ENCODE results near the gene PSORS1C2.

The PSORS1C2 gene

DNA sequence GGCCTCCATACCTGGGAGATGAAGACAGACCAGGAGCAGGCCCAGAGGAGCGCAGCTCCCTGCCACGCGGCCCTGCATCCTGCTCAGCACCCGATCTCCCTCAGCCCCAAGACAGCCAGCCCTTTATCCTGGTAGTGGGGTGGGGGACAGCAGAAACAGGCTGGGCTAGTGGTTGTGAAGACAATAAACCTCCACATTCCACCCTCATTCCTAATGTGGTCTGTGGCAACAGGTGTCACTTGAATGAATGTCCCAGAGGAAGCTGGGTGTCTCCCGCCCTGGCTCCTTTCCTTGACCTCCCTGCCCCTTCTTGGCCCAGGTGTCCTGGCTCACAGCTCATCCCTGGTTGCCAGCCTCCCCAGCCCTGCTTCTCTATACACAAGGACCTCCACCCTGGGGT, 26.4 kb downstream of the PSORS1C2 start, which contains the start of gene C6orf15:
C6orf15 (minus strand) TSS at position 98 of the 400 bp plus-strand sequence; CDS start at position 78, 20 bp downstream.
- no peak for FAIRE-seq

- no peak for FAIRE-seq
These were observed 27.2 kb downstream of the PSORS1C2 start for GRCh38 chr6:31111712-31112111.

DNA sequence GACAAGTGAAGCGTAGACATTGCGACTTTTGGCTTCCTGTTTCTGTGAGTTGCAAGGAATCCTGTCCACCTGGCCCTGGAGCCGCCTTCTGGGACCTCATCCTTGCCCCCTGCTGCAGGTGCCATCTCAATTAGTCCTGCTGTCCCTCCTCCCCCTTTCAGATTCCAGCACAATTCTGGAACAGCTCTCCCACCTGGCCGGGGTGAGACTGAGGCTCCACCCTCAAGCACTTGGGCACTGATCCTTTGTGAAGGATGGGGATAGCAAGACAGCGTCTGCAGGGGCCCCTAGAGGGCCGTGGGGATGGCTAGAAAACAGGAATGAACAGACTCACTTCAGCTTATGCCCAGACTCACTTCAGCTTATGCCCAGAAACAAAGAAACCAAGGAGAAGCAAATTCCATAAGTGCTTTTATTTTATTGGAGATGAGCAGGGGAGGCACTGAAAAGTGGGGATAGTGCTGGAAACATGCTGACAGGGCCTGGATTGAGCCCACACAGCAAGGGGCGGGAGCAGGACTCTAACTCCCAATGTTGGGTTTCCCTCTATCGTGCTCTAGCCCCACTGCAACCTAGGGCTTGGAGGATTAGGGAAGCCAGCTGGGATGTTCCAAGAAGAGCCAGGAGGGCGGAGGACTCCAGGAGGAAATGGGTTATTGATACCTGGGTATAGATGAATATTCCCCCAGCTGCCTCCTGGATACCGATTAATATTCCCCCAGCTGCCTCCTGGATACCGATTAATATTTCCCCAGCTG, 27.9 kb downstream of the PSORS1C2 start:
- FAIRE-seq, result no peak

- no peak for FAIRE-seq
These were observed 31.8 kb downstream of the PSORS1C2 start for GRCh38 chr6:31107052-31107451.

GRCh38 chr6:31103136-31103535, 35.7 kb downstream of the PSORS1C2 start:
- FAIRE-seq, result no peak

- FAIRE-seq, result no peak
These were observed 40.4 kb downstream of the PSORS1C2 start for GRCh38 chr6:31098449-31098938.

DNA sequence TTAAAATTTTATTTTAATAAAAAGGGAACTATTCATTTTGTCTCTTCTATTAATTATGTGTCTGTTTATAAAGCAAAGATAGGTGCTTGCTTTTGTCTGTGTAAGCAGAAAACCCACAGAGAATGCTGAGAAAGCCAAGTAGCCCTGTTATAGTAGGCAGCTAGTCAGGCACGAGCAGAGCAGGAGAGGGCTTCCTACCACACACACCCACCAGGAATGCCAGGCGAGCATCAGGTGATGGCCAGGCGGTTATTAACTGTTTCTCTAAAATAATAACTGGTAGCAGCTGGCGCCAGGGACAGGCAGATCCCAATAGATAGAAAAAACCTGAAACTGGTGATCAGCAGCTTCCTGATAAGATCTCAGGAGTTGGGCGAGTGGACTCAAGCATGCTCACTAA, 42.2 kb downstream of the PSORS1C2 start:
- no peak for FAIRE-seq

DNA sequence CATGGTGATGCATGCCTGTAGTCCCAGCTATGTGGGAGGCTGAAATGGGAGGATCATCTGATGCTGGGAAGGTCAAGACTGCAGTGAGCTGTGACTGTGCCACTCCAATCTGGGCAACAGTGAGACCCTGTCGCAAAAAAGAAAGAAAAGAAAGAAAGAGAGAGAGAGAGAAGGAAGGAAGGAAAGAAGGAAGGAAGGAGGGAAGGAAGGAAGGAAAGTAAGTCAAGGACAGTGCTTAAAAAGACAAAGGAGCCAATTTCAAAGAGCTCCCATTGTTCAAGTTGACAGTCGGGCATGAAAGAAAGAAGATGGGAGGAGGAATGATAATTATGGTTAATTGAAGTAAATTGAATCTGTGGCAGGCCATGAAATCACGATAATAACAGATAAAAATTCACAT, 42.7 kb downstream of the PSORS1C2 start:
- FAIRE-seq, result no peak

GRCh38 chr6:31094389-31094881, 44.4 kb downstream of the PSORS1C2 start:
- no peak for FAIRE-seq

GRCh38 chr6:31092769-31093505, 45.9 kb downstream of the PSORS1C2 start:
- FAIRE-seq, result no peak

DNA sequence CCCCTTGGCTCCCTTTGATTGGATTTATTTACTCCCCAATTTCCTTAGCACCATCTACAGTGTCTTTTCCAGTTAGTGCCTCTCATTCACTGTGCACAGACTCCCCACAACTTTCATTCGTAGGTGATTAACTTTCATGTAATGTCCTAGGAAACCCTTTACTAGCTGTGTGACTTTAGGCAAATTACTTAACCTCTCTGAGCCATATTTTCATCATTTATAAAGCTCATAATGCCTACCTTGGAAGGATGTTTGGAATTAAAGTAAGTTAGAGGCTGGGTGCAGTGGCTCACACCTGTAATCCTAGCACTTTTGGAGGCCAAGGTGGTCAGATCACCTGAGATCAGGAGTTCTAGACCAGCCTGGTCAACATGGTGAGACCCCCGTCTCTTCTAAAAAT, 46.6 kb downstream of the PSORS1C2 start:
- FAIRE-seq, result no peak

DNA sequence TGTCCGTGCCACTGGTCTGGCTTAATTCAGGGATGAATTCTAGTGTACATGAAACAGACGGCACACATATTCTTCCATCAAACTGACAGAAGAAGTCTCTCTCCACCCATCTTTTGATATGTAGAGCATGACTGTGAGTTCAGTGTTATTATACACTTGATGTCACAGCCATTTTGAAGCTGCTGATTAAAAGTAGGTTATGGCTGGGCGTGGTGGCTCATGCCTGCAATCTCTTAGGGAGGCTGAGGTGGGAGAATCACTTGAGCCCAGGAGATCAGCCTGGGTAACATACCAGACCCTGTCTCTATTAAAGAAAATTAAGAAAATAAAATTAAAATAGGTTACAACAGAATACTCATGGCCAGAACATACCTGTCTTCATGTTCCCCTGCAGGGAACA, 47.2 kb downstream of the PSORS1C2 start:
- FAIRE-seq, result no peak

GRCh38 chr6:31090973-31091364, 47.9 kb downstream of the PSORS1C2 start:
- FAIRE-seq, result no peak

GRCh38 chr6:31090275-31090972, 48.4 kb downstream of the PSORS1C2 start:
- no peak for FAIRE-seq

All from G401.6 (cell line).